GOT3 (cell line): Measurements from ENCODE around the gene TMEM145.

Source experiments
- DNase-seq: peaks from one replicate; lab custom pipeline; 2025; ENCODE audit warnings: mixed read lengths; lab: John Stamatoyannopoulos, UW

TMEM145 gene

DNA sequence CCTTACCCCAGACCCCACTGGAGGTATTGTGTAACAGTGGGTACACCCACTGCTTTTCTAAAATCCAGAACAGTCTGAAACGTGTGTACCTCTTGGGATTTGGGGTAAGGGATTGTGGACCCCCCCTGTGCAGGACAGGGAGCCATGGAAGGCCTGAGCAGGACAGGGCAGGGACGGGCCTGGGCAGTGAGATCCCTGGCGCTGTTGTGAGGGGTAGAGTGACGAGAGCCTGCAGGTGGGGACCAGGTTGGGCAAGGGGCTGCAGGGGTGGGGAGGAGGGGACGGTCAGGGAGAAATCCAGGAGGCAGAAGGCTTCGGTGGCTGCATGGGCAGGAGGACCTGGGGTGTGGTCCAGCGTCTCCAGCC, 48.4 kb downstream of the TMEM145 start:
- DNase-seq: no peak

DNA sequence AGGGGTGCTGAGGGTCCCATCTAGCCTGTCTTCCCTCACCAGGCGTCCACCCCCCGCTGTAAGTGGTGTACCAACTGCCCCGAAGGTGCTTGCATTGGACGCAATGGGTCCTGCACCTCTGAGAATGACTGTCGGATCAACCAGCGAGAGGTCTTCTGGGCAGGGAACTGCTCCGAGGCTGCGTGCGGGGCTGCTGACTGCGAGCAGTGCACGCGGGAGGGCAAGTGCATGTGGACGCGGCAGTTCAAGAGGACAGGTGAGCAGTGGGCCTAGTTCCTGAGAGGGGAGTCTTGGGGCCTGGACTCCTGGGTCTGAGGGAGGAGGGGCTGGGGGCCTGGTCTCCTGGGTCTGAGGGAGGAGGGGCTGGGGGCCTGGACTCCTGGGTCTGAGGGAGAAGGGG, 49.2 kb downstream of the TMEM145 start:
- DNase-seq: no peak

DNA sequence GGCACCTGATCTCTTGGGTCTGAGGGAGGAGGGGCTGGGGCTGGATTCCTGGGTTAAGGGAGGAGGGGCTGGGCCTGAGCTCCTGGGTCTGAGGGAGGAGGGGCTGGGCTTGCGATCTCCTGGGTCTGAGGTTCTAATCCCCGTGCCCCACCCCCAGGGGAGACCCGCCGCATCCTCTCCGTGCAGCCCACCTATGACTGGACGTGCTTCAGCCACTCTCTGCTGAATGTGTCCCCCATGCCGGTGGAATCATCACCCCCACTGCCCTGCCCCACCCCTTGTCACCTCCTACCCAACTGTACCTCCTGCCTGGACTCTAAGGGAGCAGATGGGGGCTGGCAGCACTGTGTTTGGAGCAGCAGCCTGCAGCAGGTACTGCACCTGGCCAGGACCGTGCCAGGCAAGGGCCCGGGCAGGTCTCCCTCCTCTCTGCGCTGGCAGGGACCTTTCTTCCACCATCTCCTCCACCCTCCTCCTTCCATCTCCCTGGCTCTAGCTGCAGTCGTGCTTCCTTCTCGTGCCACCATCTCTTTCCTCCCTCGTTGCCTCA, 49.9 kb downstream of the TMEM145 start:
- DNase-seq: no peak

DNA sequence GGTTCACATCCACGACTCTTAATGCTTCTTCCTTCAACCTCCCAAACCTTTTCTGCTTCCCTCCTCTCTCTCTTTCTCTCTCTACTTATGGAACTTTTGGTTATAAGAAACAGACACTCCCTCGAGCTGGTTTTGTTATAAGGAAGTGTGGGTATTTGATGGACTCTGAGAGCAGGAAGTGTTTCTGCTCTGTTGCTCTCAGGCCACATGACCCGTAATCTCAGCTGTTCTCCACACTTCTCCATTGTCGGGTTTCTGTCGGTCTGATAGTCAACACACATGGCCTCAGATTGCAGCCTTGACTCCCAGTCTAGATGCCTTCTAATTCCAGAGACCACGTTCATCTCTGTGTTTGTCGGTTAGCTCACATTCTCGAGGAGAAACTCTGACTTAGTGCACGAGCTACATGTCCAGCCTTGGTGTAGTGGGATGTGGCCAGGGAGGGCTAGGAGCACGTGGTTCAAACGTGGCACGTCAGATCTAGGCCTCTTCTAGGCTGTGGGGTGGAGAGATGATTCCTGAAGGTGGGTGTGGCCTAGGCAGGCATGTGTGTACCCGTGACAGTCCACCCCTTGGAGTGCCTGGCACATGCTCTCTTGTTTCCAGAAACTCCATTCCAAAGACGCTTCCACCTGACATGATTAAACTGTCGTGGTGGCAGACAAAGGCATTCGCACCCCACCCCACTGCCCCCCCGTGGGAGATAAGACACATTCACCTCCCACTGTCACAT, 50.7 kb downstream of the TMEM145 start:
- DNase-seq: no peak

DNA sequence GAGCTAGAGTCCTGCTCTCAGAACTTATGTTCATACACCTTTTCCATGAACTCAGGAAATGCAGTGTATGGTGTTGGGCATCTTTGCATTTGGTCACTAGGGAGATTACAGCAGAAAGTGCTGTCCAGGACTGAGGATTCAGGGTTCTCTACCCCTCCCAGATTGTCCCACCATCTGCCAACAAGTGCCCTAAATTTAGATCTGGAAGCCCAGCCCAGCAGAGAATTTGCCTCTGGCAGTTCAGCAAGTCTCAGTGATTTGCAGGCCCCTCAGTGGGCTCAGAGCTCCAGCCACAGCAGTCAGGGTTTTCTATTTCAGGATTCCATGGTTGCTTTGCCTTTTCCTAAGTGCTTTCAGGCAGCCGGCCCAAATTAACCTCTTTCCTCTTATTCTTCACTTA, 53.6 kb downstream of the TMEM145 start:
- no peak for DNase-seq

DNA sequence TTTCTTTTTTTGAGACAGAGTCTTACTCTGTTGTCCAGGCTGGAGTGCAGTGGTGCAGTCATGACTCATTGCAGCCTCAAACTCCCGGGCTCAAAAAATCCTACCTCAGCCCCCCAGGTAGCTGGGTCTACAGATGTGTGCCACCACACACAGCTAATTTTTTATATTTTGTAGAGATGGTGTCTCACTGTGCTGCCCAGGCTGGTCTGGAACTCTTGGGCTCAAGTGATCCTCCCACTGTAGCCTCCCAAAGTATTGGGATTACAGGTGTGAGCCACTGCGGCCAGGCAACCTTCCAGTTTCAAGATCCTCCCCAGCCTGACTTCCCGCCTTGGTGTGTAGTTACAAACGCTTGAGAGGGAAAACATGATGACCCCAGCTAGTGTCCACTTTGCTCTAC, 54.8 kb downstream of the TMEM145 start:
- no peak for DNase-seq

DNA sequence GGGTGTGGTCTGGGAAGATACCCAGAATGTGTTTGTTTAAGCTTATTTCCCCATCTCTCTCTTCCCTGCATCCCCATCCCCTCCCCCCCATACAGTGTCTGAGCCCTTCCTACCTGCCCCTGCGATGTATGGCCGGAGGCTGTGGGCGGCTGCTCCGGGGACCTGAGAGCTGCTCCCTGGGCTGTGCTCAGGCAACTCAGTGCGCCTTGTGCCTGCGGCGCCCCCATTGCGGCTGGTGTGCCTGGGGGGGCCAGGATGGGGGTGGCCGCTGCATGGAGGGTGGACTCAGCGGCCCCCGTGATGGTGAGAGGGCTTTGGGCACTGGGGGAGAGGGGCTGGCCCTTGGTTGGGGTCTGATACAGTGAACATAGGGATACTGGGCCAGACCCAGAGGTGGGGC, 55.3 kb downstream of the TMEM145 start:
- DNase-seq: no peak

DNA sequence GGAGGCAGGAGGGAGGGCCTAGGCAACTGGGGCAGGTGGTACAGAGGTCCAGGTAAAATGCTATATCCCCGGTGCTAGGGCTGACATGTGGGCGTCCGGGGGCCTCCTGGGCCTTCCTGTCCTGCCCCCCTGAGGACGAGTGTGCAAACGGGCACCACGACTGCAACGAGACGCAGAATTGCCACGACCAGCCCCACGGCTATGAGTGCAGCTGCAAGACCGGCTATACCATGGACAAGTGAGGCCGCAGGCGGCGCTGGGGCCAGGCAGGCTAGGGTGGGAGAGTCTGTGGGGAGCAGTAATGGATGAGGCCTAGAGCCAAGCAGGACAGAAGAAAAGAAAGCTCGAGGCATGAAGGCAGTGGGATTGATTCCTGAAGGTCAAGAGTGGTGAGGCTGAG, 55.7 kb downstream of the TMEM145 start:
- no peak for DNase-seq

DNA sequence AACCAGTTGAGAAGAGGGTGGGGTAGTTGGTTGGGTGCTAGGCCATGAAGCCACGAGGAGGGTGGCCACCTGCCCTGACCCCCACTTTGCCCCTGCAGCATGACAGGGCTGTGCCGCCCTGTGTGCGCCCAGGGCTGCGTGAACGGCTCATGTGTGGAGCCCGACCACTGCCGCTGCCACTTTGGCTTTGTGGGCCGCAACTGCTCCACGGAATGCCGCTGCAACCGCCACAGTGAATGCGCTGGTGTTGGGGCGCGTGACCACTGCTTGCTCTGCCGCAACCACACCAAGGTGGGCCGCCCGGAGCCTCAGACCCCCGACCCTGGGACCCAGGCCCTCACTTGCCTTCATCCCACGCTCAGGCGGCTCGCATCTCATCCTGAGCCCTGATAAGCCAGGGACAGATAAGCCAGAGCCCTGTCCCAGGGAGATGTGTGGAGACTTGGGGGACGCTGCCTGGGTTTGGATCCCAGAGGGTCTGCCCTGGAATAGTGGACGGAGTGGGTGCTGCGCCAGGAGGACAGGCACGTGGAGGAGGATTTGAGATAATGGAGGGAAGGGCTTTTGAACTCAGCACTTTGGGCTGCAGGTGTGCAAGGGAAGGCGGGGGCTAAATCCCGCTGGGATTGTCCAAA, 56.4 kb downstream of the TMEM145 start:
- no peak for DNase-seq

DNA sequence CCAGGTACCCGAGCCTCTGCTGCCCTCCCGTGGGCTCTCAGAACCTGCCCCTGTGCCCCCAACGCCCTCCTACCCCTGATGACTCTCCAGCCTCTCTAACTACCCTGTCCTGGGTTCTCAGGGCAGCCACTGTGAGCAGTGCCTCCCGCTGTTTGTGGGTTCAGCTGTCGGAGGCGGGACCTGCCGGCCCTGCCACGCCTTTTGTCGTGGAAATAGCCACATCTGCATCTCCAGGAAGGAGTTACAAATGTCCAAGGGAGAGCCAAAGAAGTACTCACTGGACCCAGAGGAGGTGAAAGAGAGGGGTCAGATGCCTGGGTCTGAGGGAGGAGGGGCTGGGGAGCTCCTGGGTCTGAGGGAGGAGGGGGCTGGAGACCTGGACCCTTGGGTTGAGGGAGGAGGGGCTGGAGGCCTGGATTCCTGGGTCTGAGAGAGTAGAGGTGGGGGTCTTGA, 57.0 kb downstream of the TMEM145 start:
- no peak for DNase-seq

DNA sequence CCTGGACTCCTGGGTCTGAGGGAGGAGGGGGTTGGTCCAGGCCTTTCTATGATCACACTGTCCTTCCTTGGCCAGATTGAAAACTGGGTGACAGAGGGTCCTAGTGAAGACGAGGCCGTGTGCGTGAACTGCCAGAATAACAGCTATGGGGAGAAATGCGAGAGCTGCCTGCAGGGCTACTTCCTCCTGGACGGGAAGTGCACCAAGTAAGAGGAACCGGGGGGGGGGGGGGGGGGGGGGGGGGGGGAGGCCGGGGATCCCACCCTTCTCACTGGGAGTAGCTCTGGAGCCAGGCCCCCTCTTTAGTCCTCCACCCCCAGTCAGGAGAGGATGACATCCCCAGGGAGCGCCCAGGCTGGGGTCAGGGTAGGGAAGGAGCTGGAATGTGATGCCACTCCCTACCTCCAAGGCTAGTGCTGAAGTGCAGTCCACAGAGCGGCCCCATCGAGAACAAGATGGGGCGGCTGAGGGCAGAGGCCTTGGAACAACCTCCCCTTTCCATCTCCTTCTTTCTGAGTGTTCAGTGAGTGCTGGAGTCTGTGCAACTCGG, 57.6 kb downstream of the TMEM145 start:
- no peak for DNase-seq
